PFSK-1 (cell line): ENCODE results near the gene OSR1.

Experiments
- FOXP2 ChIP-seq: optimal IDR thresholded peaks from 2 replicates; pipeline ENCODE3; 2011; ENCODE audit warnings: borderline replicate concordance, control low read depth, inconsistent platforms; ENCODE audit not compliant: insufficient read depth; ENCODE audit errors: extremely low read length, extremely low read depth
- POLR2AphosphoS5 ChIP-seq: IDR thresholded peaks from 2 replicates; pipeline ENCODE4 v1.6.1; 2012; ENCODE audit warnings: low read depth, mild to moderate bottlenecking, control low read depth, low read length, moderate library complexity
- SIN3A ChIP-seq: IDR thresholded peaks from 2 replicates; pipeline ENCODE4 v1.6.1; 2012; ENCODE audit warnings: mild to moderate bottlenecking, low read length, moderate library complexity, borderline replicate concordance; ENCODE audit not compliant: insufficient read depth
- TAF1 ChIP-seq: IDR thresholded peaks from 2 replicates; pipeline ENCODE4 v1.6.1; 2012; ENCODE audit warnings: low read length, control low read depth, borderline replicate concordance; ENCODE audit not compliant: insufficient read depth
- TF ChIP-seq, protein P1 (sequence below), 2 experiments: IDR thresholded peaks; 2 replicates each; pipeline versions ENCODE4 v1.6.1 to v1.8.0; 2011 to 2012; ENCODE audit warnings: low read depth in 2 of 2, low read length in 2 of 2, control low read depth in 1 of 2, inconsistent platforms in 1 of 2, mild to moderate bottlenecking in 1 of 2, moderate library complexity in 1 of 2; ENCODE audit not compliant: insufficient read depth in 1 of 2

OSR1 gene

DNA sequence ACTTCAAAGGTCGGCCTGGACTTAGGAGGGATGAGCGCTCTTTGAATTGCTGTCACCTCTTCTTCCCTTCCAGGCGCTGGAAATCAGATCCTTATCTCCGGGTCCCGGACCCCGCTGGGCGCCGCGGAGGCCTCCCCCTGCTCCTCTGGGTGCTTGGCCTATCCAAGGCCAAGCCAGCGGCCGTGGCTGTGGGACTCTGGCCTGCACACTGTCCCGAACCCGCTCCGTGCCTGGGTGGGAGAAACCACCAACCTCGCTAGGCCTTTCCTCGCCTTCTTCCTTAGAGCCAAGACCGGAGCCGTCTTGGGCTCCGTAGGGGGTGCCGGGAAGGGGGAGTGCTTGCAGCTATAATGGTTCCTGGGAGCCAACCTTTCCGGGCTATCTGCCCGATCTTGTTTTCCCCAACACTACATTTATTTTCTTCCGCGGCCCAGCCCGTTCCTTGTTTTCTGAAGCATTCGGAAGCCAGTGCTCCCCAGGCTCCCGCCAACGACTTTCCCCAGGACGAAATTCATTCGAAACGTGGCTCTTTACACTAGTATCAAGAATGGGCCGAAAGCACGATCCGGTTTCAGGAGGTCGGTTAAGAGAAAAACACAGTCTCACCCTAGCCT lies 2.4 kb downstream of the OSR1 start:
- TF ChIP-seq, protein P1, sequence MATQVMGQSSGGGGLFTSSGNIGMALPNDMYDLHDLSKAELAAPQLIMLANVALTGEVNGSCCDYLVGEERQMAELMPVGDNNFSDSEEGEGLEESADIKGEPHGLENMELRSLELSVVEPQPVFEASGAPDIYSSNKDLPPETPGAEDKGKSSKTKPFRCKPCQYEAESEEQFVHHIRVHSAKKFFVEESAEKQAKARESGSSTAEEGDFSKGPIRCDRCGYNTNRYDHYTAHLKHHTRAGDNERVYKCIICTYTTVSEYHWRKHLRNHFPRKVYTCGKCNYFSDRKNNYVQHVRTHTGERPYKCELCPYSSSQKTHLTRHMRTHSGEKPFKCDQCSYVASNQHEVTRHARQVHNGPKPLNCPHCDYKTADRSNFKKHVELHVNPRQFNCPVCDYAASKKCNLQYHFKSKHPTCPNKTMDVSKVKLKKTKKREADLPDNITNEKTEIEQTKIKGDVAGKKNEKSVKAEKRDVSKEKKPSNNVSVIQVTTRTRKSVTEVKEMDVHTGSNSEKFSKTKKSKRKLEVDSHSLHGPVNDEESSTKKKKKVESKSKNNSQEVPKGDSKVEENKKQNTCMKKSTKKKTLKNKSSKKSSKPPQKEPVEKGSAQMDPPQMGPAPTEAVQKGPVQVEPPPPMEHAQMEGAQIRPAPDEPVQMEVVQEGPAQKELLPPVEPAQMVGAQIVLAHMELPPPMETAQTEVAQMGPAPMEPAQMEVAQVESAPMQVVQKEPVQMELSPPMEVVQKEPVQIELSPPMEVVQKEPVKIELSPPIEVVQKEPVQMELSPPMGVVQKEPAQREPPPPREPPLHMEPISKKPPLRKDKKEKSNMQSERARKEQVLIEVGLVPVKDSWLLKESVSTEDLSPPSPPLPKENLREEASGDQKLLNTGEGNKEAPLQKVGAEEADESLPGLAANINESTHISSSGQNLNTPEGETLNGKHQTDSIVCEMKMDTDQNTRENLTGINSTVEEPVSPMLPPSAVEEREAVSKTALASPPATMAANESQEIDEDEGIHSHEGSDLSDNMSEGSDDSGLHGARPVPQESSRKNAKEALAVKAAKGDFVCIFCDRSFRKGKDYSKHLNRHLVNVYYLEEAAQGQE (IDR thresholded peaks at IDR 0.05; ENCODE audit: insufficient read depth in 1 of 2, low read depth in 2 of 2, low read length in 2 of 2) = no peak
- TF ChIP-seq TAF1 (no peak), POLR2AphosphoS5 (no peak)

DNA sequence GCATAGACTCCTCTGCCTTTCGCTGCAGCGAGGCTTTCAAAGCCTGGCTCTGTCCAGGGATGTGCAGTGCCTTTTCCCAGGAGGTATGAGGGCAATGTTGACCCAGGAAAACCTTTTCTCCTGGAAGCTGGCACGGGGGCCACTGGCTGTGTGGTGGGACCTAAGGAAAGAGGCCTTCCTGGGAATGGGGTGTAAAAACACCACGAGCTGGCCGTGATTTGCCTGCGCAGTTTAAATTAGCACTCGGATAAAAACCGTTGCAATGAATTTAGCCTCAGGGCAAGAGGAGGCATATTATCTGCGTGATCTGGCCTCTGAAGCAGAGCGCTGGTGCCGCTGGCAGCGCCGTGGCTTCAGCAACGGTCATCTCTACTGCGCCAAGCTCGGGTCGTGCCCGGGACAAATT lies 3.0 kb downstream of the OSR1 start:
- TF ChIP-seq, protein P1 (IDR thresholded peaks at IDR 0.05; ENCODE audit: insufficient read depth in 1 of 2, low read depth in 2 of 2, low read length in 2 of 2) = no peak
- TF ChIP-seq TAF1 (no peak), FOXP2 (no peak), POLR2AphosphoS5 (no peak), SIN3A (no peak)

DNA sequence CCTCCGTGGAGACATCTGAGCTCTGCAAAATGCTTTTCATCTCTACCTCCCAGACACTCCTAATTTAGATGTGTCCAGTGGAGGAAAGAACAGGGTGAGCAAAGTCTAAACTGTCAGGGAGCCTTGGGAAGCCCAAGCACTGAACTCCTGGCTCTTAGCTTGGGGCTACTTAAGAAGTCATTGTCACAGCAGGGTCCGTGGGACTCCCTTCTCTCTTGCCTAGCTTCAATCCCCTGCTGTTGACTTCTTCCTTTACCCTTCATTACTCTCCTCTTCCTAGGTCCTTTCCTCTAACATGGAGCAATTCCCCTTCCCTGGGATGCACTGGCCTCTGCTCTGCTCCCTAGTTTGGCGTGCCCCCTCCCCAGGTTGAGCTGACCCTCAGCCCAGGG lies 3.4 kb downstream of the OSR1 start:
- TF ChIP-seq FOXP2 (no peak), SIN3A (no peak)
- TF ChIP-seq, protein P1 (IDR thresholded peaks at IDR 0.05; ENCODE audit: insufficient read depth in 1 of 2, low read depth in 2 of 2, low read length in 2 of 2) = no peak

- TF ChIP-seq, protein P1 (IDR thresholded peaks at IDR 0.05; ENCODE audit: insufficient read depth in 1 of 2, low read depth in 2 of 2, low read length in 2 of 2) = no peak
- TF ChIP-seq SIN3A (no peak), TAF1 (no peak), POLR2AphosphoS5 (no peak), FOXP2 (no peak)
These were observed 4.7 kb downstream of the OSR1 start for GRCh38 chr2:19353721-19354050.

DNA sequence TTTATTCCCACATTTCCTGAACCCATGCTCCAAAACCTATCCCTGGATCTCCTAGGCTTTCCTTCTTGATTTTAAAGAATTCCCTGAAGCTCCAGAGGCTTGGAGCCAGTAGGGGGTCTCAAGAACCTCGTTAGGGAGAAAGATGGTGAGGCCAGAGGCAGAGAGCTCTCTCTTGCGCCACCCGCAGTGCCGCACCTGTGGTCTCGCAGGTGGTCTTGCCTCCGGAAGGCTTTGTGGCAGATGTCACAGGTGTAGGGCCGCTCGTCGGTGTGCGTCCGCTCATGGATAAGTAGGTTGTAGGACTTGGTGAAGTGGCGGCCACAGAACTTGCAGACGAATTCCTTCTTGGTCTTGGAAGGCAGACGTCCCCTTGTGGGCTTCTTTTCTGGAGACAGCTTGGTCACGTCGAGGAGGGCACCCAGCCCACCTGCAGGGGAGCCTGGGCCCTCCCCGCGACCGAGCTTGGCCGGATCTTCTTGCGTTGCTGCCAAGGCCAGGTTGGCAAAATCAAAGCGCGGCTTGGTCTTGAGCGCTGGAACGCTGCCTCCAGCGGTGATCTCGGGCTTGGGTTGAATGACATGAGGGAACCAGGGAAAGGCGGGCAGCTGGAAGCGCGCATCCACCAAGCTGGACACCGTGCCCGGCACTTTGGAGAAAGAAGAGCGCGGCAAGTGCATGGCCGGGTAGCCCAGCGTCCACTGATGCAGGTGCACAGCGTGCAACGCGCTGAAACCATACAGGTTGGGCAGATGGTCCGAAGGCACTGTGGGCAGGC lies 5.3 kb downstream of the OSR1 start:
- TF ChIP-seq SIN3A (no peak), POLR2AphosphoS5 (no peak), TAF1 (no peak), FOXP2 (no peak)
- TF ChIP-seq, protein P1 (IDR thresholded peaks at IDR 0.05; ENCODE audit: insufficient read depth in 1 of 2, low read depth in 2 of 2, low read length in 2 of 2) = no peak
